Measurements from ENCODE around the gene AEN. TPM values are rescaled to one million over a fixed set of nuclear protein-coding genes. Genes with fewer than 3 reads are reported as not detected.
A peak's percentile ranks its signal among the peaks of the same experiment; 100 is the strongest.

The AEN gene
- total RNA-seq, 4 donors from 2014 or later = 13.3 to 29.0 (median 23.4) TPM

- DNase-seq (ENCODE audit: extremely low spot score) = no peak
- Histone ChIP-seq H3K4me3 (no peak overlapping the region), H3K4me1 (peaks cover 26 to 56% (median 46%) of the 10 kb centered on the region in 4 donors), H3K36me3 (peaks cover 9 to 28% (median 26%) of the 10 kb centered on the region in 4 donors), H3K27me3 (no peaks in the 10 kb centered on the region), H3K27ac (replicated peaks in 1 of 4) (peak overlapping the region in 1 of 4 donors; percentile 19), H3K9me3 (no peaks in the 10 kb centered on the region)
- intact Hi-C loops (cut with DNase I) = loop anchor here (5.0 kb wide), 2 partner anchors 156 to 274 kb away; partner anchors contain the start of genes HAPLN3, MRPL46 and MRPS11
- WGBS = 97% methylated on average over 3 of the region's 3 CpGs
- TF ChIP-seq POLR2AphosphoS5 (IDR thresholded peaks at IDR 0.05) (no peak), CTCF (IDR thresholded peaks at IDR 0.05) (no peak), EP300 (IDR thresholded peaks at IDR 0.05) (no peak), POLR2A (IDR thresholded peaks at IDR 0.05; ENCODE audit: low read depth) (no peak)
Measured at GRCh38 chr15:88623632-88624031, 2.5 kb downstream of the AEN start.

GRCh38 chr15:88624156-88624970 is 3.2 kb downstream of the AEN start:
- Histone ChIP-seq H3K36me3 (peaks cover 14 to 35% (median 33%) of the 10 kb centered on the region in 4 donors), H3K4me1 (peaks cover 26 to 56% (median 47%) of the 10 kb centered on the region in 4 donors), H3K27ac (replicated peaks in 1 of 4) (peak overlapping the region in 3 of 4 donors; percentile 8 to 50 (median 28)), H3K27me3 (no peaks in the 10 kb centered on the region), H3K9me3 (no peaks in the 10 kb centered on the region), H3K4me3 (peak overlapping the region in 3 of 4 donors; percentile 4 to 34 (median 8))
- 64% methylated on average over 17 of the region's 19 CpGs for WGBS
- no peak for DNase-seq (ENCODE audit: extremely low spot score)
- peak; percentile 38 to 46 (median 45) for TF ChIP-seq CTCF (IDR thresholded peaks at IDR 0.05)
- TF ChIP-seq POLR2AphosphoS5 (IDR thresholded peaks at IDR 0.05) = no peak
- no peak for TF ChIP-seq POLR2A (IDR thresholded peaks at IDR 0.05; ENCODE audit: low read depth)
- no peak for TF ChIP-seq EP300 (IDR thresholded peaks at IDR 0.05)
- intact Hi-C loops (cut with DNase I) = loop anchor here (5.0 kb wide), 2 partner anchors 157 to 273 kb away; partner anchors contain the start of genes HAPLN3, MRPL46 and MRPS11

GRCh38 chr15:88624971-88625490 is 3.9 kb downstream of the AEN start:
- no peak for TF ChIP-seq POLR2AphosphoS5 (IDR thresholded peaks at IDR 0.05)
- TF ChIP-seq POLR2A (IDR thresholded peaks at IDR 0.05; ENCODE audit: low read depth) = no peak
- no peak for TF ChIP-seq EP300 (IDR thresholded peaks at IDR 0.05)
- no peak for TF ChIP-seq CTCF (IDR thresholded peaks at IDR 0.05)
- Histone ChIP-seq H3K27me3 (no peaks in the 10 kb centered on the region), H3K4me1 (peaks cover 28 to 60% (median 52%) of the 10 kb centered on the region in 4 donors), H3K4me3 (peak overlapping the region in 1 of 4 donors; percentile 4), H3K36me3 (peaks cover 18 to 42% (median 40%) of the 10 kb centered on the region in 4 donors), H3K27ac (replicated peaks in 1 of 4) (peak overlapping the region in 3 of 4 donors; percentile 8 to 50 (median 28)), H3K9me3 (no peaks in the 10 kb centered on the region)
- whole genome bisulfite sequencing = 76% methylated on average over 9 of the region's 9 CpGs
- intact Hi-C loops (cut with DNase I) = loop anchor here (5.0 kb wide), 2 partner anchors 158 to 272 kb away; partner anchors contain the start of genes HAPLN3, MRPL46 and MRPS11
- no peak for DNase-seq (ENCODE audit: extremely low spot score)

GRCh38 chr15:88625943-88626741 is 5.0 kb downstream of the AEN start:
- no peak for DNase-seq (ENCODE audit: extremely low spot score)
- TF ChIP-seq EP300 (IDR thresholded peaks at IDR 0.05) (no peak), POLR2AphosphoS5 (IDR thresholded peaks at IDR 0.05) (no peak), POLR2A (IDR thresholded peaks at IDR 0.05; ENCODE audit: low read depth) (no peak), CTCF (IDR thresholded peaks at IDR 0.05) (no peak)
- WGBS = 97% methylated on average over 15 of the region's 23 CpGs
- Histone ChIP-seq H3K9me3 (no peaks in the 10 kb centered on the region), H3K36me3 (peaks cover 22 to 53% (median 51%) of the 10 kb centered on the region in 4 donors), H3K27ac (replicated peaks in 1 of 4) (no peak overlapping the region), H3K4me1 (peaks cover 29 to 60% (median 54%) of the 10 kb centered on the region in 4 donors), H3K4me3 (no peak overlapping the region), H3K27me3 (no peaks in the 10 kb centered on the region)
- intact Hi-C loops (cut with DNase I) = no loop called here
